ENCODE measurements around the gene SLC25A21.

DNA sequence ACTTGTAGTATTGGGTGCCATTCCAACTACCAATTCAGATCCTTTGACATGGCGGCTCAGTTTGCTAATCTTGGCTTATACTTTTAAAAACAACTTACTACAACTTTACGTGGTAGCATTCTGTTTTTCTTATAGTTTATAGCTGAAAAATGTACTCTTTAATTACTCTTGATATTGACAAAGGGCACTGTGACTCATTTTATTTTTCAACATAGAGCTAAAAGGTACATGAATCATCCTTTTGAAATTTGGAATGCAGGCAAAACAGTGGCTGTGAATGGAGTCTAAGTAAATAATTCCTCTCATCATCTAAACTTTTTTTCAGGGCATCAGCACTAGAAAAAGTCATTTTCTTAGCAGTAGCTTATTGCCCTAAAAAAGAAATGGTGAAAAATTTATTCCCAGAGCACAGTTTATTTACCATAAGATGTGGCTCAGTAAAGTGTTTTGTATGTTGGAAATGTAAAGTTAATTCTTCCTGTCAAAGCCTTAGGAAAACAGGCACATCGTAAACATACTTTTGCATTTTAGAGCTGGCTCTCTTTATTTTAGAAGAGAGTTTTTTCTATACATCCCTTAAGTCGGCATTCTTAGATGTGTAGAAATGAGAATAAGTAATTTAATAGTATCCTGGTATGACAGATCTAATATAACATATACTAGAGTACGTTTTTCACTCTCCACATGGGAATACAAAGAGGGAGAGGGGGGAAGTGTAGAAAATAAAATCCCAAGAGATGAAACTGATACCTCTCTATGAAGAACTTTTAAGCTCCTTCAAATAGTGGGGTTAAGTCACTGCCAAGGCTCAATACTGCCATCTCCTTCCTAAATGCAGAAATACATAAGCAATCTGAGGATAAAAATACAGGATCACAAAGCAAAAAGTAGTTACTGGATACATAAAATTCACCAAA, 55.2 kb downstream of the SLC25A21 start:
- TF ChIP-seq, protein P1, sequence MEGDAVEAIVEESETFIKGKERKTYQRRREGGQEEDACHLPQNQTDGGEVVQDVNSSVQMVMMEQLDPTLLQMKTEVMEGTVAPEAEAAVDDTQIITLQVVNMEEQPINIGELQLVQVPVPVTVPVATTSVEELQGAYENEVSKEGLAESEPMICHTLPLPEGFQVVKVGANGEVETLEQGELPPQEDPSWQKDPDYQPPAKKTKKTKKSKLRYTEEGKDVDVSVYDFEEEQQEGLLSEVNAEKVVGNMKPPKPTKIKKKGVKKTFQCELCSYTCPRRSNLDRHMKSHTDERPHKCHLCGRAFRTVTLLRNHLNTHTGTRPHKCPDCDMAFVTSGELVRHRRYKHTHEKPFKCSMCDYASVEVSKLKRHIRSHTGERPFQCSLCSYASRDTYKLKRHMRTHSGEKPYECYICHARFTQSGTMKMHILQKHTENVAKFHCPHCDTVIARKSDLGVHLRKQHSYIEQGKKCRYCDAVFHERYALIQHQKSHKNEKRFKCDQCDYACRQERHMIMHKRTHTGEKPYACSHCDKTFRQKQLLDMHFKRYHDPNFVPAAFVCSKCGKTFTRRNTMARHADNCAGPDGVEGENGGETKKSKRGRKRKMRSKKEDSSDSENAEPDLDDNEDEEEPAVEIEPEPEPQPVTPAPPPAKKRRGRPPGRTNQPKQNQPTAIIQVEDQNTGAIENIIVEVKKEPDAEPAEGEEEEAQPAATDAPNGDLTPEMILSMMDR (IDR thresholded peaks at IDR 0.05 in 8 of 11, conservative IDR thresholded peaks at IDR 0.05 in 3 of 11), result no peak
- TF ChIP-seq POLR2A (IDR thresholded peaks at IDR 0.05) (no peak), POLR2AphosphoS5 (IDR thresholded peaks at IDR 0.05) (no peak)
